DOHH2 (cell line): ENCODE data around the gene C16orf78.

Experiments
- H3F3A ChIP-seq: fragments of 200-600 bp; sonication (generic), shearing (Covaris generic); 2 replicates; pipeline ENCODE4 v1.6.0; 2016; ENCODE audit warnings: antibody characterized with exemption, mild to moderate bottlenecking; ENCODE audit not compliant: control insufficient read depth, insufficient read depth
- H3K27ac ChIP-seq: fragments of 200-600 bp; sonication (generic); 2 replicates; pipeline ENCODE4 v1.5.1; 2014; ENCODE audit warnings: low read depth, mild to moderate bottlenecking, low read length, moderate library complexity
- H3K27me3 ChIP-seq: fragments of 200-600 bp; sonication (generic); 2 replicates; pipeline ENCODE4 v1.6.1; 2014; ENCODE audit warnings: mild to moderate bottlenecking, low read length, mixed read lengths; ENCODE audit not compliant: control insufficient read depth
- H3K36me3 ChIP-seq: fragments of 200-600 bp; sonication (generic); 2 replicates; pipeline ENCODE4 v1.6.1; 2014; ENCODE audit warnings: mild to moderate bottlenecking, low read length, moderate library complexity, mixed read lengths; ENCODE audit not compliant: control insufficient read depth
- H3K4me1 ChIP-seq: fragments of 200-600 bp; sonication (generic); 2 replicates; pipeline ENCODE4 v1.6.1; 2014; ENCODE audit warnings: mild to moderate bottlenecking, low read length, mixed read lengths; ENCODE audit not compliant: control insufficient read depth
- H3K4me2 ChIP-seq: fragments of 200-600 bp; sonication (generic); 2 replicates; pipeline ENCODE4 v1.6.0; 2014; ENCODE audit warnings: mild to moderate bottlenecking, low read length, moderate library complexity
- H3K4me3 ChIP-seq: fragments of 200-600 bp; sonication (generic); 2 replicates; pipeline ENCODE4 v1.5.1; 2014; ENCODE audit warnings: mild to moderate bottlenecking, low read length, mixed read lengths
- H3K79me2 ChIP-seq: fragments of 200-600 bp; sonication (generic); 2 replicates; pipeline ENCODE4 v1.6.1; 2014; ENCODE audit warnings: mild to moderate bottlenecking, low read length, mixed read lengths; ENCODE audit not compliant: control insufficient read depth
- H3K9me2 ChIP-seq: fragments of 200-600 bp; sonication (generic); replicated peaks from 2 replicates; pipeline ENCODE4 v1.6.1; 2014; ENCODE audit warnings: mild to moderate bottlenecking, low read length, mixed read lengths; ENCODE audit not compliant: control insufficient read depth
- H3K9me3 ChIP-seq: fragments of 200-600 bp; sonication (generic); 2 replicates; pipeline ENCODE4 v1.6.1; 2014; ENCODE audit warnings: antibody characterized with exemption, low read length, mixed read lengths; ENCODE audit not compliant: control insufficient read depth, insufficient read depth
- H4K20me1 ChIP-seq: fragments of 200-600 bp; sonication (generic); 2 replicates; pipeline ENCODE4 v1.6.0; 2014; ENCODE audit warnings: low read depth, mild to moderate bottlenecking, antibody characterized with exemption, low read length, moderate library complexity; ENCODE audit not compliant: control insufficient read depth, insufficient read depth
- CTCF ChIP-seq: fragments of 200-600 bp; sonication (generic); IDR thresholded peaks from one replicate; pipeline ENCODE4 v1.5.1; 2014; ENCODE audit warnings: antibody characterized with exemption, mild to moderate bottlenecking, low read depth, low read length; ENCODE audit not compliant: poor library complexity, severe bottlenecking
- EZH2phosphoT487 ChIP-seq: fragments of 200-600 bp; sonication (generic); IDR thresholded peaks from 2 replicates; pipeline ENCODE4 v1.6.1; 2017; ENCODE audit warnings: borderline replicate concordance, mild to moderate bottlenecking, antibody characterized with exemption, low read length, moderate library complexity, mixed read lengths

The C16orf78 gene

GRCh38 chr16:49442805-49443204 is 69.2 kb downstream of the C16orf78 start:
- H3F3A ChIP-seq: no peaks in the 10 kb centered on the region
- no peaks in the 10 kb centered on the region for H4K20me1 ChIP-seq
- H3K4me3 ChIP-seq: no peak overlapping the region
- no peak overlapping the region for H3K4me2 ChIP-seq
- H3K9me3 ChIP-seq: no peaks in the 10 kb centered on the region
- no peaks in the 10 kb centered on the region for H3K36me3 ChIP-seq
- TF ChIP-seq EZH2phosphoT487: no peak
- no peak for TF ChIP-seq CTCF
- no peak overlapping the region for H3K27ac ChIP-seq
- no peaks in the 10 kb centered on the region for H3K79me2 ChIP-seq
- no peaks in the 10 kb centered on the region for H3K9me2 ChIP-seq
- peaks cover 40% of the 10 kb centered on the region for H3K4me1 ChIP-seq
- H3K27me3 ChIP-seq: no peaks in the 10 kb centered on the region

- Histone ChIP-seq H3K4me3 (no peak overlapping the region), H3K27me3 (no peaks in the 10 kb centered on the region), H3K4me1 (peaks cover 40% of the 10 kb centered on the region), H4K20me1 (no peaks in the 10 kb centered on the region), H3K36me3 (no peaks in the 10 kb centered on the region), H3K4me2 (no peak overlapping the region), H3K9me2 (no peaks in the 10 kb centered on the region), H3K9me3 (no peaks in the 10 kb centered on the region), H3F3A (no peaks in the 10 kb centered on the region), H3K79me2 (no peaks in the 10 kb centered on the region), H3K27ac (no peak overlapping the region)
- TF ChIP-seq CTCF (no peak), EZH2phosphoT487 (no peak)
Measured at GRCh38 chr16:49443576-49443975, 70.0 kb downstream of the C16orf78 start.

- H3K27me3 ChIP-seq: peaks cover 9% of the 10 kb centered on the region
- H3K4me3 ChIP-seq: no peak overlapping the region
- no peaks in the 10 kb centered on the region for H3K36me3 ChIP-seq
- no peaks in the 10 kb centered on the region for H3K9me3 ChIP-seq
- no peak overlapping the region for H3K27ac ChIP-seq
- H4K20me1 ChIP-seq: no peaks in the 10 kb centered on the region
- no peaks in the 10 kb centered on the region for H3F3A ChIP-seq
- H3K9me2 ChIP-seq: no peaks in the 10 kb centered on the region
- TF ChIP-seq EZH2phosphoT487 (no peak), CTCF (no peak)
- H3K4me1 ChIP-seq: peaks cover 20% of the 10 kb centered on the region
- no peak overlapping the region for H3K4me2 ChIP-seq
- no peaks in the 10 kb centered on the region for H3K79me2 ChIP-seq
Measured at GRCh38 chr16:49446805-49447204, 73.2 kb downstream of the C16orf78 start.
